Activated CD8-positive, alpha-beta T cell treated with anti-CD3 and anti-CD28 coated beads for 36 hours (primary cell): ENCODE results near the gene FRAT2. TPM values are rescaled to one million over a fixed set of nuclear protein-coding genes. Genes with fewer than 3 reads are reported as not detected.

ENCODE experiments used
- ATAC-seq: fragments of 200-7000 bp; cut with Tn5 transposase; one replicate; pipeline ENCODE4 v1.10.0; 2021; ENCODE audit warnings: mild to moderate bottlenecking, moderate library complexity
- CTCF ChIA-PET: fragments of 350-600 bp; sonication (Branson Sonifier 250); formaldehyde crosslinking; loops from one replicate; lab custom pipeline; 2021; ENCODE audit warnings: antibody characterized with exemption; lab: Charles Lee
- POLR2A ChIA-PET: fragments of 350-600 bp; sonication (Branson Sonifier 250); formaldehyde crosslinking; loops from one replicate; lab custom pipeline; 2021; ENCODE audit warnings: antibody characterized with exemption; lab: Charles Lee
- DNase-seq: peaks from one replicate; pipeline ENCODE4 v3.0.0-alpha.2; 2020
- H3K27ac Mint-ChIP-seq: one replicate; pipeline ENCODE4 v1.8.0; 2021; ENCODE audit warnings: mild to moderate bottlenecking, mixed read lengths
- H3K27me3 Mint-ChIP-seq: one replicate; pipeline ENCODE4 v1.8.0; 2021; ENCODE audit warnings: mixed read lengths
- H3K36me3 Mint-ChIP-seq: one replicate; pipeline ENCODE4 v1.8.0; 2021; ENCODE audit warnings: low read depth, mixed read lengths
- H3K4me1 Mint-ChIP-seq: one replicate; pipeline ENCODE4 v1.8.0; 2021; ENCODE audit warnings: low read depth, mixed read lengths
- H3K4me3 Mint-ChIP-seq: one replicate; pipeline ENCODE4 v1.8.0; 2021; ENCODE audit warnings: mild to moderate bottlenecking, moderate library complexity, mixed read lengths
- H3K9me3 Mint-ChIP-seq: one replicate; pipeline ENCODE4 v1.8.0; 2021; ENCODE audit warnings: mixed read lengths
- intact Hi-C: fragments of 100-400 bp; cut with micrococcal nuclease; formaldehyde crosslinking; loops from one replicate; pipeline ENCODE4 v1.10.0; 2022
- total RNA-seq, 2 experiments: library from RNA; stranded (reverse); gene quantifications; one replicate each; pipeline ENCODE4 v1.2.3, GENCODE V29; 2021
- TF ChIP-seq, protein P1 (sequence below): fragments of 200-600 bp; IDR thresholded peaks from one replicate; pipeline ENCODE4 v1.8.0; 2022; ENCODE audit warnings: antibody characterized with exemption, mild to moderate bottlenecking

Gene FRAT2
- total RNA-seq, 2 experiments from 2014 or later: 5.6 to 6.4 TPM

DNA sequence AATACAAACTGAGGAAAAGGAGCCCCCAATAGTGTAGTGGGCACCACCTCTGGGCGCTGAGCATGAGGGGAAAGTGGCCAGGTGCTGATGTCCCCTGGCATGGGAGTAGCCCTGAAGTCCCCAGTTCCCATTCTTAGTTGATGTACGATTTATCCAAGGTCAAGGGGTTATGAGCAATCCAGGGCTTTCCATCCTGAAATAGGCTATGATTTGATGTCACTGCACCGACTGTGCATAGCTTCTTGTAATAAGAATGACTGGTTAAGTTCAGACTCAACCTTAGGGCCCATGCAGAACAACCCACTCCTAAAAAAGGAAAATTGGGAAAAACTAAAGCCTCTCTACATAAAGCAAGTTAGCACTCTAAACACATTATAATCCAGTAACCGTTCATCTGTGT lies 11.0 kb downstream of the FRAT2 start:
- no peaks in the 10 kb centered on the region for H3K36me3 Mint-ChIP-seq
- CTCF ChIA-PET: interaction anchor here (3.0 kb wide), 1 partner anchor 10 kb away, joined by 15 read pairs; the partner anchor contains the start of gene FRAT2
- TF ChIP-seq, protein P1, sequence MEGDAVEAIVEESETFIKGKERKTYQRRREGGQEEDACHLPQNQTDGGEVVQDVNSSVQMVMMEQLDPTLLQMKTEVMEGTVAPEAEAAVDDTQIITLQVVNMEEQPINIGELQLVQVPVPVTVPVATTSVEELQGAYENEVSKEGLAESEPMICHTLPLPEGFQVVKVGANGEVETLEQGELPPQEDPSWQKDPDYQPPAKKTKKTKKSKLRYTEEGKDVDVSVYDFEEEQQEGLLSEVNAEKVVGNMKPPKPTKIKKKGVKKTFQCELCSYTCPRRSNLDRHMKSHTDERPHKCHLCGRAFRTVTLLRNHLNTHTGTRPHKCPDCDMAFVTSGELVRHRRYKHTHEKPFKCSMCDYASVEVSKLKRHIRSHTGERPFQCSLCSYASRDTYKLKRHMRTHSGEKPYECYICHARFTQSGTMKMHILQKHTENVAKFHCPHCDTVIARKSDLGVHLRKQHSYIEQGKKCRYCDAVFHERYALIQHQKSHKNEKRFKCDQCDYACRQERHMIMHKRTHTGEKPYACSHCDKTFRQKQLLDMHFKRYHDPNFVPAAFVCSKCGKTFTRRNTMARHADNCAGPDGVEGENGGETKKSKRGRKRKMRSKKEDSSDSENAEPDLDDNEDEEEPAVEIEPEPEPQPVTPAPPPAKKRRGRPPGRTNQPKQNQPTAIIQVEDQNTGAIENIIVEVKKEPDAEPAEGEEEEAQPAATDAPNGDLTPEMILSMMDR: no peak
- DNase-seq (no peak), ATAC-seq (no peak)
- intact Hi-C loops: no loop called here
- no peak overlapping the region for H3K27ac Mint-ChIP-seq
- H3K4me3 Mint-ChIP-seq: no peak overlapping the region
- H3K4me1 Mint-ChIP-seq: peaks cover 34% of the 10 kb centered on the region
- H3K27me3 Mint-ChIP-seq: peaks cover 2% of the 10 kb centered on the region
- POLR2A ChIA-PET: interaction anchor here (2.8 kb wide), 1 partner anchor 10 kb away, joined by 18 read pairs; the partner anchor contains the start of gene FRAT2
- no peaks in the 10 kb centered on the region for H3K9me3 Mint-ChIP-seq

DNA sequence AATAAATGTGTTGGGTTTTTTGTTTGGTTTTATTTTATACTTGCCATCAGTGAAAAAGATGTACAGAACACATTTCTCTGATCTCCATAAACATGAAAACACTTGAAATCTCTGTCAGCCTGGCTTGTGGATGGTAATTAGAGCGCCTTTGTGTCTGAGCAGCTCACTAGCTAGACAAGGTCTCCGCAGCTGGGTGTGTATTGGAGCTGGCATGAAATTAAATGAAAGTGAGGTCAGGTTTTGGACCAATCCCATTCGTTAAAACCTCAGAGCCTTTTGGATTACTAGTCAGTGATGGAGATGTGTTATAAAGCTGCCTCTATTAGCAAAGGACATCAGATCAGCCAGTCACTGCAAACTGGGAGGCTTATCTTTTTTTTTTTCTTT lies 12.7 kb downstream of the FRAT2 start:
- intact Hi-C loops: no loop called here
- peaks cover 21% of the 10 kb centered on the region for H3K4me1 Mint-ChIP-seq
- peaks cover 2% of the 10 kb centered on the region for H3K27me3 Mint-ChIP-seq
- no peak overlapping the region for H3K27ac Mint-ChIP-seq
- peak overlapping the region; percentile 83 for H3K4me3 Mint-ChIP-seq
- TF ChIP-seq, protein P1: no peak
- no peaks in the 10 kb centered on the region for H3K9me3 Mint-ChIP-seq
- H3K36me3 Mint-ChIP-seq: no peaks in the 10 kb centered on the region
- POLR2A ChIA-PET: interaction anchor here (1.4 to 2.8 kb wide), 2 partner anchors 12 to 30 kb away, joined by 3 to 18 read pairs; partner anchors contain the start of gene FRAT2
- DNase-seq (no peak), ATAC-seq (no peak)
- CTCF ChIA-PET: interaction anchor here (1.1 to 3.0 kb wide), 2 partner anchors 12 to 43 kb away, joined by 4 to 15 read pairs; partner anchors contain the start of gene FRAT2

DNA sequence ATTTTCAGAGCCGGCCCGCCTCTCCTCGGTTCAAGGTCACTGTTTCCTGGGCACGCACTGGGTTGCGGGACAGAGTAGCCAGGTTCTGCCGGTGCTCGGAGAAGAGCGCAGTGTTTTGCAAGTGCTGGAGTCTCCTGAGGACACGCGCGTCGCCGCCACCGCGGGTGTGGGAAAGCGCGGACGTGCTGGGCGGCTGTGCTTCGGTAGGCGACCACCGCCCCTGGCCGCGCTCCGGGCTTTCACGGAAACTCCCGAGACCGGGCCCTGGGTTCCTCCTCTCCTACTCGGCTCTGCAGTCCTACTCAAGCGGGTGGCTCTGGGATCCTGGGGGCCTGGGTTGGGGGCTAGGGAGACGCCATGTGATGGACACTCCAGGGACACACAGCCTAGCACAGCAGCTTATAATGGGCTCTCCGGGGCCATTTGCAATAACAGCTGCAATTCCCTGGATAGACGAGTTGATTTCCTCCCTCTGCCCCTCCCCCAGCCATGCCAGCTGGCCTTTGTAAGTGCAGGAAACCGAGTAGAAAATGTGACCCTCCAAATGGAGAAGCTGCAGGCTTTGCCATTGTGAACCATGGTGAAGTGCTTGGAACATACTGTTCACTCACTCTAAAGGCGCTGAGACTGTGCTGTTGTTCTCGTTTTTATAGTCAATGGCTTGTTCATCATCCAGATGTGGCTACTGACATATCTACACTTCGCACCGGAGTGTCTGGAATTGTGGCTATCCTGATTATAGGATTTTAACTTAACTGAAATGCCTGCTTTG lies 13.3 kb downstream of the FRAT2 start:
- Mint-ChIP-seq H3K27ac (peak overlapping the region; percentile 82), H3K4me1 (peaks cover 21% of the 10 kb centered on the region), H3K4me3 (peak overlapping the region; percentile 83), H3K9me3 (no peaks in the 10 kb centered on the region), H3K36me3 (no peaks in the 10 kb centered on the region), H3K27me3 (peaks cover 2% of the 10 kb centered on the region)
- peak; percentile 28 for DNase-seq
- ChIA-PET POLR2A (interaction anchor here (1.4 to 2.8 kb wide), 2 partner anchors 12 to 29 kb away, joined by 3 to 18 read pairs; partner anchors contain the start of gene FRAT2), CTCF (interaction anchor here (1.1 to 3.0 kb wide), 2 partner anchors 13 to 43 kb away, joined by 4 to 15 read pairs; partner anchors contain the start of gene FRAT2)
- intact Hi-C loops: no loop called here
- TF ChIP-seq, protein P1: no peak
- ATAC-seq: no peak

DNA sequence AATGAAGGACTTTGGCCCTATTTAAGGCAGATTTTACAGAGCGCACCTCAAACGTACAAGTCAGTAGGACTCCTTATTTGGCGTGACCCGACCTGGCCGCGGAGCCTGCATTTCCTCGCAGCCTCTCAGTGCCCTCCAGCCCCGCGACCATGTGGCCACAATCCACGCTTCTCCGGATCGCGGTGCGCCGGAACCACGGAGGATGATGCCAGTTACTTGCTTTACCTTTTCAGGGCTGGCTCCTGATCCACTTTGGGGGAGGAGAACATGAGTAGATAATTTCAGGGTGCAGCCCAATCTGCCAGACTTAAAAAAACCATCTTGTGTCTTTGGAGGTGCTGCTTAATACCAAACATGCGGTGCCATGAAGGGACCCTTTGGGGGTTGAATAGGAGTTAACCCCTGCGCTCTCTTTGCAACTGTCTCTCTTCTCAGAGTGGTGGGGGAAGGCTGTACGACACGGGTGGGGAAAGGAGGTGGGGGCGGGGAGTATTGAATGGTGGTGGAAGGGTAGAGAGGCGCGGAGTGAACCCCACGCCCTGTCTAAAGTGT lies 14.0 kb downstream of the FRAT2 start:
- no peaks in the 10 kb centered on the region for H3K36me3 Mint-ChIP-seq
- peaks cover 21% of the 10 kb centered on the region for H3K4me1 Mint-ChIP-seq
- peaks cover 2% of the 10 kb centered on the region for H3K27me3 Mint-ChIP-seq
- H3K4me3 Mint-ChIP-seq: peak overlapping the region; percentile 83
- peak; percentile 49 for DNase-seq
- TF ChIP-seq, protein P1: no peak
- H3K9me3 Mint-ChIP-seq: no peaks in the 10 kb centered on the region
- CTCF ChIA-PET: interaction anchor here (1.1 to 3.5 kb wide), 6 partner anchors 11 to 283 kb away, joined by 3 to 38 read pairs (median 10); partner anchors contain the start of gene FRAT2
- ATAC-seq: peak; percentile 15
- peak overlapping the region; percentile 82 for H3K27ac Mint-ChIP-seq
- intact Hi-C loops: no loop called here
- POLR2A ChIA-PET: interaction anchor here (1.1 to 2.6 kb wide), 6 partner anchors 11 to 321 kb away, joined by 3 to 82 read pairs (median 6); partner anchors contain the start of genes ARHGAP19 and FRAT2
